HG02642 (cell line): ENCODE data around the gene XG.

Source experiments
- ATAC-seq: cut with Tn5 transposase; IDR thresholded peaks from one replicate; pipeline ENCODE4 v1.9.1; 2021; ENCODE audit warnings: mild to moderate bottlenecking; ENCODE audit not compliant: unreplicated experiment, poor library complexity

XG gene

DNA sequence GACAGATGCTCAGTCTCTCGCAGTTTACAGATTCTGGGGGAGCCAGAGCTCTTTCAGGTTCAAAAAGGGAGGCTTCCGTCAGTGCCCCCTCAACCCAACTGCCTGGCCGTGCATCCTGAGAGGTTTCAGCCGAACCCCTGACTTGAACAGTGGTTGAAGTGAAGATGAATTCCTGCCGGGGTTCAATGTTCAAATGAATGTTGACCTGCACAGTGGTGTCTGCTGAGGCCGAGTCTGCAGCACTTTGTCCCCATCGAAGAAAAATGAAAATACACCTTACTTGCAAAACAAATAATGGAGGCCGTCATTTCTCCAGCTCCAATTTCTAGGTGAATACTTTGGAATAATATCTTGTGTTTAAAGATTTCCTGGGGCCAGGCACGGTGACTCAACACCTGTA lies 110.6 kb downstream of the XG start:
- ATAC-seq = no peak

DNA sequence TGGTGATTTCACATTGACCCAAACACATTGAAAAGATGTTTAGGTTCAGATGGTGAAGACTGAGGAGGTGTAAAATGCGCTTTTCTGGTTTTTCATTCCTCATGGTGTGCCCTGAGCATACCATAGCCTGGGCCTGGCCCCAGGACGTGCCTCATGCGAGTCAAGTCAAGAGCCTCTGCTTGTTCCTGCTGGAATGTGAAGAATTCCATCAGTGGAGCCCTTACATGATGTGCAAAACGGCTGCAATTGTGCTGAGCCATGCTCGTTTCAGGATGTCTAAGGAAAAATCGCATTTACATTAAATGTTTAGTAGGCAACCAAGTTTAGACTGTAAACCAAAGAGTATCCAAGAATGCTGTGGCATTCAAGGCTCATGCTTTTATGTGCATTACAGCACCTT lies 111.8 kb downstream of the XG start:
- no peak for ATAC-seq
